Neural progenitor cell (in vitro differentiated cells): Measurements from ENCODE around the gene SP140L. TPM values are rescaled to one million over a fixed set of nuclear protein-coding genes. Genes with fewer than 3 reads are reported as not detected.

ENCODE experiments used
- DNase-seq: peaks from one replicate; pipeline ENCODE4 v3.0.0-alpha.2; 2016; ENCODE audit warnings: low spot score
- H2AFZ ChIP-seq: fragments of 200-600 bp; sonication (generic); replicated peaks from 2 replicates; pipeline ENCODE4 v1.6.1; 2016; ENCODE audit warnings: antibody characterized with exemption
- H3F3A ChIP-seq: fragments of 200-600 bp; sonication (generic); 2 replicates; pipeline ENCODE4 v1.6.1; 2016; ENCODE audit warnings: antibody characterized with exemption, low read depth
- H3K27ac ChIP-seq: fragments of 200-600 bp; sonication (generic); 2 replicates; pipeline ENCODE4 v1.5.1; 2016; ENCODE audit warnings: mild to moderate bottlenecking
- H3K27me3 ChIP-seq: fragments of 200-600 bp; sonication (generic); 2 replicates; pipeline ENCODE4 v1.6.1; 2016; ENCODE audit warnings: mild to moderate bottlenecking, moderate library complexity
- H3K36me3 ChIP-seq: fragments of 200-600 bp; sonication (generic); 2 replicates; pipeline ENCODE4 v1.5.1; 2016
- H3K4me1 ChIP-seq: fragments of 200-600 bp; sonication (generic); 2 replicates; pipeline ENCODE4 v1.6.1; 2016; ENCODE audit warnings: mixed run types
- H3K4me2 ChIP-seq: fragments of 200-600 bp; sonication (generic); 2 replicates; pipeline ENCODE4 v1.6.1; 2016
- H3K4me3 ChIP-seq: fragments of 200-600 bp; sonication (generic); 2 replicates; pipeline ENCODE4 v1.5.1; 2016
- H3K79me2 ChIP-seq: fragments of 200-600 bp; sonication (generic); 2 replicates; pipeline ENCODE4 v1.6.1; 2016; ENCODE audit warnings: low read depth
- H3K9ac ChIP-seq: fragments of 200-600 bp; sonication (generic); 2 replicates; pipeline ENCODE4 v1.6.1; 2016
- H3K9me3 ChIP-seq: fragments of 200-600 bp; sonication (generic); 2 replicates; pipeline ENCODE4 v1.5.1; 2016; ENCODE audit warnings: low read depth
- H4K20me1 ChIP-seq: fragments of 200-600 bp; sonication (generic); 2 replicates; pipeline ENCODE4 v1.6.1; 2016; ENCODE audit warnings: low read depth
- H3K27ac Mint-ChIP-seq: 3 replicates; pipeline ENCODE4 v1.8.0; 2021; ENCODE audit warnings: mixed read lengths
- H3K27me3 Mint-ChIP-seq: 2 replicates; pipeline ENCODE4 v1.8.0; 2022; ENCODE audit warnings: low read depth, mild to moderate bottlenecking, inconsistent platforms, moderate library complexity, mixed read lengths; ENCODE audit not compliant: insufficient read depth
- H3K36me3 Mint-ChIP-seq: 3 replicates; pipeline ENCODE4 v1.8.0; 2021; ENCODE audit warnings: mixed read lengths
- H3K4me1 Mint-ChIP-seq: 3 replicates; pipeline ENCODE4 v1.8.0; 2021; ENCODE audit warnings: mixed read lengths
- H3K4me3 Mint-ChIP-seq: 3 replicates; pipeline ENCODE4 v1.8.0; 2021; ENCODE audit warnings: mild to moderate bottlenecking, moderate library complexity, mixed read lengths
- H3K9me3 Mint-ChIP-seq: 3 replicates; pipeline ENCODE4 v1.8.0; 2020; ENCODE audit warnings: mixed read lengths
- EZH2 ChIP-seq: fragments of 200-600 bp; sonication (generic); IDR thresholded peaks from 2 replicates; pipeline ENCODE4 v1.6.1; 2017; ENCODE audit warnings: antibody characterized with exemption, mild to moderate bottlenecking, moderate library complexity
- EZH2phosphoT487 ChIP-seq: fragments of 200-600 bp; sonication (generic); IDR thresholded peaks from 2 replicates; pipeline ENCODE4 v1.6.1; 2017; ENCODE audit warnings: antibody characterized with exemption
- total RNA-seq: library from RNA; depleted of rRNA; stranded (reverse); fragments of >200 nt; gene quantifications from 2 replicates; pipeline ENCODE4 v1.2.3, GENCODE V29; 2015; ENCODE audit warnings: low replicate concordance
- TF ChIP-seq, protein P1 (sequence below): fragments of 200-600 bp; sonication (generic); IDR thresholded peaks from 2 replicates; pipeline ENCODE4 v1.5.1; 2017; ENCODE audit warnings: antibody characterized with exemption, mild to moderate bottlenecking

Gene SP140L
- total RNA-seq, 1 donor from 2014 or later = 2.0 TPM

DNA sequence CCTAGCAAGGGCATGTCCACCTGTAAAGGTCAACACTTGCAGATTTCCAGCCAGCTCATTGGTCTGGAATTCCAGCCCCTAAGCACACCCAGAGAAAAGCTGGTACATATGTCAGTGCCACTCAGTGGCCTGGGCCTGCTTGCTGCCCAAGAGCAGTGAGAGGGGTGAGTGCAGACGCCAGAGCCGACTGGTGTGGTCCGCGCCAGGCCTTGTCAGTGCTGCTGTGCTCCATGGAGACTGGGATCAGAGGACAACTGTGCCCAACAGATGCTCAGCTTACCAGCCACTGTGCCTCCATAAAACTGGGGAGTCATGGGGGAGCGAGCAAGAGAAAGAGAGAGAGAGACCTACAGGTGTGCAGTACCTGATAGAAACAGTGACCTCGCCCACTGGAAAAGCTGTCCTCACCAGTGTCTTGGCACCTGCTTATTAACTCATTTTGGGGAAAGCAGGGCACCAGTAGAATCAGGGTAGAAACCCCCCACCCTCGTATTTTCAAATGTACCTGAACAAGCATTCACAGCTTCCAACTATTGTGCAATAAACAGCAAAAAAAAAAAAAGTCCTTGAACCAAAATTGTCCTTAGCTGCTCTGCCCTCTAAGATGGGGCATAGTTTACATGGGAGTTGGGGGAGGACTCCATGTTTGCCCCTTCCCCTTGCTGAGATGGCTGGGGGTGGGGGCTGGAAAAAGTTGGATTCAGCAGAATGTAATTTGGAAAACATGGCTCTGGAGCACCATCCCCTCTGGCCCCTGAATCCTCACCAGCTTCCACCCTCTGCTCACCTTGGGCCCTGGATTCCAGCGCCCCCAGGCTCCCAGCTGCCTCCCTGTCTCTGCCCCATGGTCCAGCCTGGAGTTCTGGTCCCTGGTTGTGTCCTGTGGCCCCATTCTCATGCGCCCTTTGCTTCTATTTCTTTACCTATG is 1.4 kb upstream of the SP140L start:
- no peak overlapping the region for H3K4me3 Mint-ChIP-seq
- H3K4me1 Mint-ChIP-seq = no peaks in the 10 kb centered on the region
- Histone ChIP-seq H3K27ac (no peak overlapping the region), H3K4me1 (no peaks in the 10 kb centered on the region), H3F3A (no peaks in the 10 kb centered on the region), H3K27me3 (no peaks in the 10 kb centered on the region), H2AFZ (no peak overlapping the region), H3K4me3 (no peak overlapping the region), H4K20me1 (no peaks in the 10 kb centered on the region), H3K9ac (no peak overlapping the region), H3K4me2 (no peak overlapping the region), H3K36me3 (no peaks in the 10 kb centered on the region), H3K9me3 (no peaks in the 10 kb centered on the region), H3K79me2 (no peaks in the 10 kb centered on the region)
- no peak overlapping the region for H3K27ac Mint-ChIP-seq
- TF ChIP-seq EZH2phosphoT487 = no peak
- TF ChIP-seq EZH2 = no peak
- peaks cover 5% of the 10 kb centered on the region for H3K27me3 Mint-ChIP-seq
- peaks cover 13% of the 10 kb centered on the region for H3K9me3 Mint-ChIP-seq
- DNase-seq = no peak
- H3K36me3 Mint-ChIP-seq = no peaks in the 10 kb centered on the region

DNA sequence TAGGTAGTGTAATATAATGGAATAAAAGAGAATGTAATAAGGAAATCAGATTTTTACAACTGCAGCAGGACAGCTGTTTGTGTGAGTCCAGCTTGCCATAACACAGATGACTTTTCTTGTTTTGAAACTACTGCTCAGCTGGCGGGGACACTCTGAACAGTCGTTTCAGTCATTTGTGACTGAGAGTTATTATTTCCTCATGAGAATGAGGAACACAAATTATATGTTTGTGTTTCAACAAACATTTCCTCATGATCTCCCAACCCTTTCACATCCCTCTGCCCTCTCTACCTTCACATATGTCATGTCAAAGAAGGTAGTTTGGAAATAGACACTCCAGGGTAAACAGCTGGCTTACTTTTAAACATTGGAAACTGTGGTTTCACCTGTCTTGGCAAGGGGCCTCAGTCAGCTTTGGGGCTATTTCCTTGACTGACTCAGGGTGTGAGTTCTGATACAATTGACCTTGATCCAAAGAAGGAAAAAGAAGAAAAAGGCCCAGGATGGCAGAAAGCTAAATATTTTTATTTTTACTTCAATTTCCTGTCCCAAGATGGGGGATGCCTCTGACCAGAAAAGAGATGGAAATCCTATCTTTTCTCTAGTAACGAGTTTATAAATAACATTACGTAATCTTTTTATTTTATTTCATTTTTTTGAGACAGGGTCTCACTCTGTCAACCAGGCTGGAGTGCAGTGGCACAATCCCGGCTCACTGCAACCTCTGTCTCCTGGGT is 593 bp downstream of the SP140L start:
- Histone ChIP-seq H3K27me3 (no peaks in the 10 kb centered on the region), H3K79me2 (no peaks in the 10 kb centered on the region), H3K4me3 (no peak overlapping the region), H4K20me1 (no peaks in the 10 kb centered on the region), H3K4me2 (no peak overlapping the region), H3K27ac (no peak overlapping the region), H3K36me3 (no peaks in the 10 kb centered on the region), H3K4me1 (no peaks in the 10 kb centered on the region), H3K9ac (no peak overlapping the region), H3K9me3 (no peaks in the 10 kb centered on the region), H2AFZ (no peak overlapping the region), H3F3A (no peaks in the 10 kb centered on the region)
- H3K4me1 Mint-ChIP-seq = no peaks in the 10 kb centered on the region
- no peak overlapping the region for H3K27ac Mint-ChIP-seq
- no peak for TF ChIP-seq EZH2phosphoT487
- TF ChIP-seq EZH2 = no peak
- TF ChIP-seq, protein P1, sequence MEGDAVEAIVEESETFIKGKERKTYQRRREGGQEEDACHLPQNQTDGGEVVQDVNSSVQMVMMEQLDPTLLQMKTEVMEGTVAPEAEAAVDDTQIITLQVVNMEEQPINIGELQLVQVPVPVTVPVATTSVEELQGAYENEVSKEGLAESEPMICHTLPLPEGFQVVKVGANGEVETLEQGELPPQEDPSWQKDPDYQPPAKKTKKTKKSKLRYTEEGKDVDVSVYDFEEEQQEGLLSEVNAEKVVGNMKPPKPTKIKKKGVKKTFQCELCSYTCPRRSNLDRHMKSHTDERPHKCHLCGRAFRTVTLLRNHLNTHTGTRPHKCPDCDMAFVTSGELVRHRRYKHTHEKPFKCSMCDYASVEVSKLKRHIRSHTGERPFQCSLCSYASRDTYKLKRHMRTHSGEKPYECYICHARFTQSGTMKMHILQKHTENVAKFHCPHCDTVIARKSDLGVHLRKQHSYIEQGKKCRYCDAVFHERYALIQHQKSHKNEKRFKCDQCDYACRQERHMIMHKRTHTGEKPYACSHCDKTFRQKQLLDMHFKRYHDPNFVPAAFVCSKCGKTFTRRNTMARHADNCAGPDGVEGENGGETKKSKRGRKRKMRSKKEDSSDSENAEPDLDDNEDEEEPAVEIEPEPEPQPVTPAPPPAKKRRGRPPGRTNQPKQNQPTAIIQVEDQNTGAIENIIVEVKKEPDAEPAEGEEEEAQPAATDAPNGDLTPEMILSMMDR = no peak
- no peak overlapping the region for H3K4me3 Mint-ChIP-seq
- peaks cover 5% of the 10 kb centered on the region for H3K27me3 Mint-ChIP-seq
- H3K36me3 Mint-ChIP-seq = no peaks in the 10 kb centered on the region
- no peak for DNase-seq
- H3K9me3 Mint-ChIP-seq = peaks cover 3% of the 10 kb centered on the region

DNA sequence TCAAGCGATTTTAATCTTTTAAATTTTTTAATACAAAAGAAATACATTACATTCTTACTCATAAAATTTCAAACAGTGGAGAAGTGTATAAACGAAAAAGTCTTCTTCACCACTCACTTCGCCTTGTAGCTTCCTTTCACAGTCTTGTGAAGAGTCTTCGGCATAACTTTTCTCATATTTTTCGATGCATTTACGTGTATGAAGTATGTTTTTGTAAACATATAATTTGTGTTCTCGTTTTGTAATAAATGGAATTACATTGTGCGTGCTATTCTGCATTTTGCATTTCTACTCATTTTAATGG is 1.1 kb downstream of the SP140L start:
- Histone ChIP-seq H3K4me2 (no peak overlapping the region), H3K79me2 (no peaks in the 10 kb centered on the region), H3K27ac (no peak overlapping the region), H3F3A (no peaks in the 10 kb centered on the region), H4K20me1 (no peaks in the 10 kb centered on the region), H3K4me1 (no peaks in the 10 kb centered on the region), H3K36me3 (no peaks in the 10 kb centered on the region), H3K4me3 (no peak overlapping the region), H3K9me3 (no peaks in the 10 kb centered on the region), H2AFZ (no peak overlapping the region), H3K27me3 (no peaks in the 10 kb centered on the region), H3K9ac (no peak overlapping the region)
- peaks cover 5% of the 10 kb centered on the region for H3K27me3 Mint-ChIP-seq
- no peak overlapping the region for H3K27ac Mint-ChIP-seq
- H3K4me3 Mint-ChIP-seq = no peak overlapping the region
- TF ChIP-seq EZH2 (no peak), EZH2phosphoT487 (no peak)
- TF ChIP-seq, protein P1 = no peak
- no peaks in the 10 kb centered on the region for H3K36me3 Mint-ChIP-seq
- H3K4me1 Mint-ChIP-seq = no peaks in the 10 kb centered on the region
- H3K9me3 Mint-ChIP-seq = no peaks in the 10 kb centered on the region
- DNase-seq = no peak
